DMS53 treated with DMSO at 0.1 percent for 48 hours (cell line): ENCODE measurements around the gene ATG5.
A peak's percentile ranks its signal among the peaks of the same experiment; 100 is the strongest.

Experiments used
- DNase-seq: peaks from one replicate; lab custom pipeline; 2025; ENCODE audit not compliant: unreplicated experiment; lab: John Stamatoyannopoulos, UW

ATG5 gene

DNA sequence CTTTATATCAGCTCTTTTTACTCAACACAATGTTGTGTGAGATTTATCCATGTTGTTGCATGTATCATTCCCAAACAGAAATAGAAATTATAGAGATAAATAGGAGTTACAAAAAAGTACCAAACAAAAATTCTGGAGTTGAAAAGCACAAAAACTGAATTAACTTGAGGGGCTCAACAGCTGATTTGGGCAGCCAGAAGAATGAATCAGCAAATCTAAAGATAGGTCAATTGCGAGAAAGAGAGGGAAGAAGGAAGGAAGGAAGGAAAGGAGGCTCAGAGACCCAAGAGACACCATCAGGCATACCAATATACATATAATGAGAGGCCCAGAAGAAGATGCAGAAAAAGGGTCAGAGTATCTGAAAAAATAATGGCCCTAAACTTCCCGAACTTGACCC is 98.9 kb downstream of the ATG5 start:
- no peak for DNase-seq

DNA sequence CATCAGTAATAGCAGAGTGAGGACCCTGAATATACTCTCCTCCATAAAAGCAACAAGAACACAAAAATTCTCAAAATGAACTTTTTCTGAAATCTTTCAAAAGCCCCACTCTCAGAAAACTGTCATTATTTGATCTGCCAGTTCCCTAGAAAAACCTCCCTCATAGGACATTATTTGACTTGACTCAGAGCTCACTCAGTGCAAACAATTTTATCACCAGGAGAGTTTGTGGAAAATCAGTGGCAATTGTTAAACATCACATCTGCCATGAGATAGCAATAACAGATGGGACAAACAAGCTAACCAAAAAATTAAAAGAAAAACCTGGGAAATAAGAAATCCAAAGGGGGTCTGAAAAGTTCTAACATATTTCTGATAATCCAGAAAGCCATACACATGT is 100.0 kb downstream of the ATG5 start:
- DNase-seq = no peak

DNA sequence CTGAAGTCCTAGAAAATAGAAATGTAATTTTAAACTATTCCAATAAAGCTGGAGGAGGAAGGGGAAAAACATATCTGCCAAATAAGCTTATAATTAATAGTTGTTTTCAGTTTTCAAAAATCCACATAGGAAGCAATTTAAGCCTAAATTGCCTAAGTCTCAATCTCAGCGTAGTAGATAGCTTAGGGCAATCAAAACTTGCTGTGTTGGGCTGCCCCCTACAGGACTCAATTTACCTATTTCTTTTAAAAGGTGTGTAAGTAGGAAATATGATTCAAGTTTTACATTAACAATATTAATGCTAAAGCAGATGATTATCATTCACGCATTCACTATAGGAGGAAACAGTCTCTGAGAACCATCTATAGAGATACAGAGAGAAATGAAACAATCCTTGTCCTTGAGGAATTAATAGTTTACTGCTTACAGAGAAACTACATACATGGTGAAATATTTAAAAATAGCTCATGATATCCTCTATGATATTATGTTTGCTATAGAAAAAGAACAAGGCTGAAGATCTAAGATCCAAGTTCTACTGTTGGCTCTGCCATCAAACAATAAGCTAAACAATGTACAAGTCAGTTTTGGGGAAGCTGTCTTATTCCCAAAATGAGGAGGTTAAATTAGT is 102.1 kb downstream of the ATG5 start:
- DNase-seq = peak; percentile 8

DNA sequence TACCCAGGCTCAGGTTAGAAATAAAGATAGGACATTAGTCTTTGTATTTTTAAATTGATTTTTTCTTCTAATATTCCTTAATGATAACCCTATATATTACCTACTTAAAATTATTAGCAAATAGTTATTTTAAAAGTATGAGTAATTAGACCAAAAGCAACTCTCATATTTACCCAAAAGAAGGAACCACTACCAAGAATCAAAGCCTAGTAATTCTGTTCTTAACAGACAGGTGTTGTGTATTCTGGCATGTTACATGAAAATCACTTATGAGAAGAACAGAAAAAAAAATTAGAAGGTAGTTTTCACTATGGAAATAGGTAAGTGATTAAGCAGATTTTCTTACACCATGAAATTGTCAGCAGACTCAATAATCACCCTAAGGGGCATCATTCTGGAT is 105.1 kb downstream of the ATG5 start:
- DNase-seq = no peak

DNA sequence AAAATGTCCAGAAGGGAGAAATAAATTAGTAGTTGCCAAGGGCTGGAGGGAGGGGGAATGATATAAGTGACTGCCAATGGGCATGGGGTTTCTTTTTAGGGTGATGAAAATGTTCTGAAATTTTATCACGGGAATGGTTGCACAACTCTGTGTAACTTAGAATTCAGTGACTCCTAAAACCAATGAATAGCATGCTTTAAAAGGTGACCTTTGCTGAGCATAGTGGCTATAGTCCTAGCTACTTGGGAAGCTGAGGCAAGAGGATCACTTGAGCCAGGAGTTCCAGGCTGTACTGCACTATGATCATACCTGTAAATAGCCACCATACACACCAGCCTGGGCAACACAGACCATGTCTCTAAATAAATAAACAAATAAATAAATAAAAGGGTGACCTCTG is 109.0 kb downstream of the ATG5 start:
- no peak for DNase-seq

DNA sequence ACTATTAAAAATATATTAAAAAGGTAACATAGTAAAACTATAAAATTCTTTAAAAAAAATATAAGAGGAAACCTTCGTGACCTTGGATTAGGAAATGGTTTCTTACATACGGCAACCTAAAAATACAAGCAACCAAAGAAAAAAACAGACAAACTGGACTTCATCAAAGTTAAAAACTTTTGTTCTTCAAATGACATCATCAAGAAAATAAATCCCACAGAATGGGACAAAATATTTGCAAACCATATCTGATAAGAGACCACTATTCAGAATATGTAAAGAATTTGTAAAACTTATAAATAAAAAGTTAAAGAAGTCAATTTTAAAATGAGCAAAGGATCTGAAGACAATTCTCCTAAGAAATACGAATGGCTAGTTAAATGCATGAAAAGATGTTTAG is 110.0 kb downstream of the ATG5 start:
- no peak for DNase-seq

DNA sequence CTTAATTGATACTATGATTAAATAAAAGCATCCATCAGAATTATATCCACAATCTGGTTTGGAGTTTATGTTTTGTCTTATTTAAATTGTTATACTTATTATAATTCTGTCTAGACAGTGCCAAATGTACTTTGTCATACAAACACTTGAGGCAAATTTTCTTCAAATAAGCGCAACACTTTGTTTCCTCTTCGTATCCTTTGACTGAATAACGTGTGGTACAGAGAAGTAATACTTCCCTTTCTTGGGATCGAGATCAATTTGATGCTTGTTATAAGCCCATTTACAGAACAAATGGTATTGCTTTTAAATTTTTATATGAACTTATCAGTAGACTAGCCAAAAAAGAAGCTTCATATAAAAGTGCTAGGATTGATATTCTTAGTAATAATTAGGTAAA is 111.0 kb downstream of the ATG5 start:
- no peak for DNase-seq

DNA sequence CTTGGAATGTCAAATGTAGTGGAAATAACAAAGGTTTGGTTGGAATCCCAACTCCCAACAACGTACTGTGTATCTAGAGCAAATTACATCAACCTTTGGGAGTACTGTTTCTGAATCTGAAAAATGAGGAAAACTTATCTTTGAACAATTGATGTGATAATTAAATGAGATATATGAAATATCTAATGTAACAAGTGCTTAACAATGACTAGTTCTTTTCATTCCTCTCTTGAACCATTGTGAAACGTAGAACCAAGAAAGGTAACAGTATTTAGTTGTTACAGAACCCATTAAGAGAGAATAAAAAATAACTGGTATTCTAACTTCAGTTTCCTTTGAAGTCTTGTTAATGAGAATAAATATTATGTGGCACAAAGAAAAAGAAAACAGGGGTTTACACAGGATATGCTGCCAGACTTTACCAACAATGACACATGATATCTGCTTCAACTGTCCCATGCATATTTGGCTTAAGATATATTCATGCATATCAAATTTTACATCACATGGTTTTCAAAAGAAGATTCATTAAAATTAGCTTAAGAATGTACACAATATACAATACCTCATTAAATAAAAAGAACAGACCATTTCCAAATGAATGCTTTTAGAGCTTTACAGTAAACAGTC is 111.8 kb downstream of the ATG5 start:
- no peak for DNase-seq

DNA sequence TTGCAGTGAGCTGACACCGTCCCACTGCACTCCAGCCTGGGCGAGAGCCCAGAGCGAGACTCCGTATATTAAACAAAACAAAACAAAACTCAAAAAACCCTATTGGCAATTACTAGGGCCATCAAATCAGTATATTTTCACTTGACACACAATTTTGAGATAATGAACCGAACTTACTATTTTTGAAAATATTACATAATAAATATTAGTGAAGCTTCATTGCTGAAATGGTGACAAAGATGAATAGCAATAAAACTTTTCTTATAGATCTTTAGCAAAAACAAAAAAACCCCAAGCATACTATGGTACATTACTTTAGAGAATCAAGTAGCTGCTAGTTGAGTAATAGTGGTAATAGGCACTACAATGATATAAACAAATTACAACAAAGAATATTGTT is 113.0 kb downstream of the ATG5 start:
- DNase-seq = no peak

DNA sequence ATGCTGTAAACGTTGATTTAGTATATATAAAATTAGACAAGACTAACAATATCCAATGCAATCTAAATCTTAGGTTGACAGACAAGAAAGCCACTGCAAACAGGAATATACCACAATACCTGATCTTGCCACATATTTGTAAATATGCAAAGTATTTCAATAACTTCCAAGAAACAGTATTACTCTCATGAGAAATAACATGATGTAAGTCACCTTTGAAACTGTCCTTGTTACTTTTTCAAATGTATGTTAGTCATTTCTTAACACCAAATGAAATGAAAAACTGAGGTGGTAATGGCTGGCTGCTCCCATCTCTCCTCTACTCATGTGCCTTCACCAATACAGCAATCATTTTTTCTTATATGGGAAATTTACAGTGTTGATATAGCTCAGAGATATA is 118.7 kb downstream of the ATG5 start:
- DNase-seq = no peak

DNA sequence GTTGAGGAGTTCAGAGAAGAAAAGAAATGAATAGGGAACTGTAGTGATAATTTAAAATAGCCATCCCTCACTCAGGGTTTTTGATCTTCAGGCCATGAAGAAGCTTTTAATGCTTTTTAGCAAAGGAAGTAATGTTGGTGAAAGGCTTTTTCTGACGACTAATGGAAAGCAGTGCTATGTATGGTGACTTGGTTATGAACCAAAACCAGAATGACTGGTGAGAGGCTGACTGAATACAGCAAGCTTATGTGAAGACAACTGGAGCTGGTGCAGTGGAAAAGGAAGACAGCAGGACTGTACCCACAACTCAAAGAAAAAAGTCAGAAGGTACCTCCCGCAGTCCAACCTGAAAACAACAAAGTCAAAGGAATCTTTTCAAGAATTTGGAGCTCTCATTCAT is 120.6 kb downstream of the ATG5 start:
- no peak for DNase-seq

DNA sequence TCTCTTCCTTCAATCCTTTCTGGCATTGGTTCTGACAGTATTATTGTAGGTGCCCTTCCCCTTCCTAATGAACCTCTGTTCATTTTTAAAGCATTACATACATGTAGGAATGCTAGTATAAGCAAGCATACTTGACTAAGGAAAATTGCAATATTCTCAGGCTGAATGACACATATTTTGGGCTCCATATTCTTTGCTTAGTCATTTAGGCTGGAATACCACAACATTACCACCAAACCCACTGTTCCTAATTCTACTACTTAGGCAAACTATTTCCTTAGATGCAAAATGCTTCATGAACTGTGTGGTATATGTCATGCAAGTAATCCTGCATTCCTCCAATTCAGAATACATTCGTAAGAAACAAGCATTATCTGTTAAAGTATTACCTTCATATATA is 125.6 kb downstream of the ATG5 start:
- DNase-seq = no peak

DNA sequence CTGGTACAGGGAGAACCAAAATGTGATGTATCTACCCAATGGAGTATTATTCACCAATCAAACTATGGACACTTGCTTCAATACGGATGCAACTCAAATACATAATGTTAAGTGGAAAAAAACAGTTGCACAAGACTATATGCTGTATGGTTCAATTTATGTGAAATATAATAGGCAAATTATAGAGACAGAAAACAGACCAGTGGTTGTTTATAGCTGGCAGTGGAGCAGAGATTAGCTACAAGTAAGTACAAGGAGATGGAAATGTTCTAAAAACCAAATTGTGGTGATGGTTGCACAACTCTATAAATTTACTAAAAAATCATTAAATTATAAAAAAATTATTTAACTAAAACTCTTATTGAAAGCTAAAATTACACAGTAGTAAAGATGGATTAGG is 126.2 kb downstream of the ATG5 start:
- DNase-seq = no peak

DNA sequence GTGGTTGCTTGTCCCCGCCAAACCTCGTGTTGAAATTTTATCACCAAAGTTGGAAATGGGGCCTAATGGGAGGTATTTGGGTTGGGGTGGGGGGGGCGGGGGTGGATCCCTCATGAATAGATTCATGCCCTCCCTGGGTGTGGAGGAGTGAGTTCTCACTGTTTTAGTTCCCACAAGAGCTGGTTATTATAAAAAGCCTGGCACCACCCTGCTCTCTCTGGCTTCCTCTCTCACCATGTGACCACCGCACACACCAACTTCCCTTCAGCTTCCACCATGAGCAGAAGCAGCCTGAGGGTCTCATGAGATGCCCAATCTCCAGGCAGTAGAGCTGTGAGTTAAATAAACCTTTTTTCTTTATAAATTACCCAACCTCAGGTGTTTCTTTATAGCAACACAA is 128.1 kb downstream of the ATG5 start:
- no peak for DNase-seq

DNA sequence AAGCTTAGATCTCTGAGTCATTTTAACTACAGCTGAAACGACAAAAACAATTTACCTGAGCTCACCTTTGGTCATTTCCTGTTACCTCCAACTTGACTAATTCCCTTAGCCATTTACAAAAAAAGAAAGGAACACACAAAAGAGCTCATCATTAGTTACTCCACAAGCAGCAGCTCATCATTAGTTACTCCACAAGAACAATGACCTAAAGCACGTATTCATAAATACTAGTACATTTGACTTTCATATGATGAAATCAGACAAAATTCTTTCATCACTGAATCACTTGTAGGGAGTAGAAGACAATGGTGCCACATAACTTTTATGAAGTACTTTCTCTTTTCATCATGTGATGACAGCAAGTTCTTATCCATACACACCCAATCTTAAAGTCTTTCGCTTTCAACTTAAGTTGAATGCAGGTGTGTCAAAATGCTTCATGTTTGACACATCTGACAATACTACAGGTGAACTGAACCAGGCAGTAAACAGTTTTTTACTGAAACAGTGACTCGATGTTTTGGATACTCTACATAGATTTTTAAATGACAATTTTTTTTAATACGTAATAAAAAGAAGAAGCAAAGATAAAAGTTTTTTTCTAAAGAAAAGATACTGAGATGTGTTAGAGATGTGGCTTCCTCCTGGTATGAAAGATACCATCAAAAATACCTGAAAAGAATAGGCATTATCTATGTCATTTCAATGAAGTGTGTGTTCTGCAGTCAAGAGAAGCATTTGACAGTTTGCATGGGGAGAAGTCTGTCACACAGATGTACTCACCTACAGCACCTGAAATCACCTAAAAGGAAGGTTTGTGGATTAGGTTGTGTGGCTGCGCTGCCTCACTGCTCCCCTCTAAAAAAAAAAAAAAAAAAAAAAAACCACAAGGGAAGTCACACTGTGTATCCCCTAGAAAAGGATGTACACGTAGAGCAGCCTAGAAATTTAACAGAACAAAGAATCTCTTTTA is 130.3 kb downstream of the ATG5 start:
- DNase-seq = no peak

DNA sequence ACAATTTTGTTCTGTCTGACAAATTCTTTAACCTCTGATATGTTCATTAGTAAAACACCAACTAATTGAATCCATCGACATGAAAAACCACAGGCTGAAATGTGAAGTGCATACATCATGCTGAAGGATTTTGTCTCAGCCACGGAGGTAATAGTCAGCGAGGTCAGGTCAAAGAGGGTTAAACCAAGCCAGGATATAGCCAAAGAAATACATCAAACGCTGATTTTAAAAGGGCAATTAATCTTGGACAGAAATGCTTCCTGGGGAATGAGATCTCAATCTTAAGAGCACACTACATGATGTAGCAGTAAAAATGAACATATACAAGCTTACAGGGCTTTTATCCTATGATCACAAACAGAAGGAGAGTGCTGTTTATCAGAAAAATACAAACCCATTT is 132.7 kb downstream of the ATG5 start:
- no peak for DNase-seq

DNA sequence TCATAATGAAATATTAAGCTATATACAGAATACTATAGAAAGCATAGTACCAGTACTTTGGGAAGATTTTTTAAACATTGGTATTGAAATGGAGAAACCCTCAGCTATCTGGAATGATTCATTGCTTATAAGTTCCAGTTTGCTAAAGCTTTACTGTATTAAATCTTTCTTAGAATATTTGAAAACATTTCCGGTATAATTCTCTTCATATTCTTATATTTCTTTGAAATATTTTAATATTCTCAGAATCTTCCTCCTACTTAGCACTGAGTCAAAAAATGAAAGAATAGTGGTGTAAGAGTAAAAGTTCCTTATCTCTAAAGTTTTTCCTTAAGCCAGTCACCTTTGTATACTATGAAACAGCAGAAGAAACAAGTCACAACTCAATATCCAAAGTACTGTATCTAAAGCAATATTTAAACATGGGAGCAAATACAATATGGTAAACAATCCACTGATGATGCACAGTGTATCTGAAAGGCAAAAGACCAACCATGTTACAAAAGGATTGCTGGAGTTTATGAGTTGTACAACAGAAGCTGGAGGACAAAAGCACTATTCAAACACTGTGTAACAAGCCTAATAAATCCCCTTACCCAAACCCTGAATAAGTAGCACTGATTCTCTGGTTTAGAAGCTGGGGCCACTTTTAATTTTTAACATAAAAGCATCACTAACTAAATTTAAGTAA is 137.3 kb downstream of the ATG5 start:
- no peak for DNase-seq

DNA sequence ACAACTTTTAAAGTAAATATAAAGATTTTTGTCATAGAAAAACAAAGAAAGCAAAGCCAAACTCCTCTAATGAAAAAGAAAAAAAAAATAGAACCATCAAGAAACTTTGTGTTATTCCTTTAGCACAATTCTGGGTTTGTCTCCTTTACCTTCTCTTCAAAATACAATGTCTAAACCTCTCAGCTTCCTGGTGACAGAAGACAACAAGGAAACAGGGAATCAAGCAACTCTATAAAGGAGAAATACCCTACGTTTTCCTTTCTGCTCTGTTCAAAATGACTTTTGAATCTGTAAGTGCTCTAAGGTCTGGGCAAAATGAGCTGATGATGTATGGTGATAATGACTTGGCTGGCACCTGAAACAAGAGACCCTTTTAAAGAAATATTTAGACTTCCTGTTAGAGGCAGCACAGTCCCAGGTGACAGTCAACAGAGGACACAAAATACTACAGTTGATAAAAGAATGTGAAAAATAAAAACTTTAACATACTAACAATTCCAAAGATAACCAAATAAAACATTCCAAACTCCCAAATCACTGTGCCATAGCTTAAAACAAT is 138.1 kb downstream of the ATG5 start:
- no peak for DNase-seq

DNA sequence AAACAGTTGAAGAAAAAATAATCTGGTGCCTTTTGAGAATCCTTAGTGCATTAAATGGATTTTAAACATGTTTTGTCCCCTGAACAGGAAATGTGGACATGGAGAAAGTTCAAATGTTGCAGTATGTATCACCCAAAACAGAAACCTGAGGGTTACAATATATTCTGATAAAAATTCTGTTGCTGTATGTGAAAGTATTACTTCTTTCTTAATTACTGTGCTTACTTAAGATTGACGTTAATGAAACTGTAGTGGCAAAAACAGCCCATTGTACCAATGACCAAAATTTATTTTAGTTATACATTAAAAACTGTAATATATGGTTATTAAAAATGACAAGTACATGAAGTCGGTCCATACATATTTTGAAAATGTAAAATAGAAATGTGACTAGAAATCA is 138.8 kb downstream of the ATG5 start:
- no peak for DNase-seq

DNA sequence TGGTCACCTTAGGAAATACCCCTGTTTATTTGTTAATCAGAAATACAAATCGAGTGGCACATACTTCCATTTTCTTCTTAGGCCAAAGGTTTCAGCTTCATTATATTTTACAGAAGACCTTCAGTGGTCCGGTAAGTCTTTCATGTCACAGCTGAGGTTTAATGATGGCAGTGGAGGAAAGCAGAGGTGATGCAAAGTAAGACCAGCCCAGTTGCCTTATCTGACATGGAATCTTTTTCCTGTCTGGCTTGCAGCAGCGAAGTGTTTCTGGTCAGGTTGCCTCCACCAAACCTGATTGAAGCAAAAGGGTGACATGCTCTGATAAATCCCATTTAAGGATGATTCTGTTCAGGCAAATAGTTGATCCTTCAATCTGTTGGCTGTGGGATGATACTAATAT is 139.4 kb downstream of the ATG5 start:
- DNase-seq = no peak

DNA sequence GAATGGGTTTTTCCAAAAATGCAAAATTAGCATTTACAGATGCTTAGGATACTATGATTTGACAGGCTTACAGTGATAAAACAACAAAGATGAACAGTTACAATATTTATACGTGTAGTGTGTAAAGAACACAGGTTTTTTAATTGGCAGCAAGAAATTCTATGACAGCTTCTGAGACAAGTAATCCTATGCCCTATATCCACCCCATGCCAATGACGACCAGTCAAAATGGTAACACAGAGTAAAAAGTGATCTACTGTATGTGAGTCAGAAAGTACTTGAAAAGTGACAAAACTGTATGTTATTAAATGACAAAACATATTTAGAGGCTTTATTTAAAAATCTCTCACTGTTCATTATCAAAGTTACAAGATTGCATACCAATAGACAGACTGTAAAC is 139.9 kb downstream of the ATG5 start:
- DNase-seq = no peak
